ENCODE data around the gene UPB1.

The UPB1 gene

GRCh38 chr22:24566899-24567511 is 71.9 kb downstream of the UPB1 start:
- no peak for DNase-seq (ENCODE audit: low spot score)

GRCh38 chr22:24567668-24568067 is 72.5 kb downstream of the UPB1 start:
- DNase-seq (ENCODE audit: low spot score), result no peak

- no peak for DNase-seq (ENCODE audit: low spot score)
These were observed 76.1 kb downstream of the UPB1 start for GRCh38 chr22:24571266-24571665.

GRCh38 chr22:24576778-24577177 is 81.6 kb downstream of the UPB1 start:
- no peak for DNase-seq (ENCODE audit: low spot score)

All from pons (tissue), 1 donor.